ENCODE results near the gene C17orf100.

- peak in 7 of 11 experiments; percentile 14 to 41 (median 39) for TF ChIP-seq CTCF (IDR thresholded peaks at IDR 0.05 in 8 of 11, conservative IDR thresholded peaks at IDR 0.05 in 3 of 11)
- no peak for TF ChIP-seq POLR2A (IDR thresholded peaks at IDR 0.05)
- TF ChIP-seq POLR2AphosphoS5 (IDR thresholded peaks at IDR 0.05) = no peak
Measured at GRCh38 chr17:6648181-6648580, 3.4 kb upstream of the C17orf100 start.

Data from spleen (tissue), 7 donors.